HUES6 (cell line): ENCODE results near the gene AIMP1.
"Not testable (repeated sequence)": the region's sequence is repeated elsewhere in the genome, so short reads cannot be mapped to it uniquely, and the experiment has no call there.

Experiments
- H3K27ac ChIP-seq: 2 replicates; pipeline ENCODE4 v1.7.0; 2013; ENCODE audit warnings: low read depth, mild to moderate bottlenecking, low read length, inconsistent platforms
- H3K27me3 ChIP-seq: 2 replicates; pipeline ENCODE4 v1.6.1; 2013; ENCODE audit warnings: low read length; ENCODE audit not compliant: control insufficient read depth, insufficient read depth
- H3K36me3 ChIP-seq: 2 replicates; pipeline ENCODE4 v1.6.1; 2013; ENCODE audit warnings: low read length; ENCODE audit not compliant: control insufficient read depth, insufficient read depth
- H3K4me1 ChIP-seq: 2 replicates; pipeline ENCODE4 v1.6.1; 2013; ENCODE audit warnings: low read length; ENCODE audit not compliant: control insufficient read depth, insufficient read depth
- H3K4me3 ChIP-seq: 2 replicates; pipeline ENCODE4 v1.5.1; 2013; ENCODE audit warnings: low read depth, low read length
- H3K9ac ChIP-seq: one replicate; pipeline ENCODE4 v1.6.1; 2013; ENCODE audit warnings: mild to moderate bottlenecking, low read length
- H3K9me3 ChIP-seq: 2 replicates; pipeline ENCODE4 v1.6.1; 2013; ENCODE audit warnings: low read depth, low read length; ENCODE audit not compliant: control insufficient read depth, insufficient read depth

AIMP1 gene

DNA sequence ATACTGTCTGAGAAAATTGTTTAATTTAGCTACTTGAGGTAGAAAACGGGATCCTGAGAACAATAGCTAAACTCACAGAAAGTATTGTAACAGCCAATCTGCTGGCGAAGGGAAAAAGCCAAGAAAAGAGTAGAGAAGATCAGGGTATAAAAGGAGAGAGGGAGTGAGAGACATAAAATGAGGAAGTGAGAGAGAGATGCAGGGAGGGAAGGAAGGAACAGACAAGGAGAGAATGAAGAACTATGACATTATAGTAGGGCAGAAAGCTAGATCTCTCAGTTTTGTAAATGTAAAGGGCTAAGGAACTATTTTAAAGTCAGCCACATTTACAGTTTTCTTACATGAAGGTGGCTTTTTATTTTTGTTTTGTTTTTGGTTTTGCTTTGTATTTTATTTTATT, 53.9 kb downstream of the AIMP1 start:
- H3K9me3 ChIP-seq: no peaks in the 10 kb centered on the region
- no peak overlapping the region for H3K9ac ChIP-seq
- no peak overlapping the region for H3K4me3 ChIP-seq
- no peak overlapping the region for H3K27ac ChIP-seq
- H3K36me3 ChIP-seq: no peaks in the 10 kb centered on the region
- no peaks in the 10 kb centered on the region for H3K27me3 ChIP-seq
- H3K4me1 ChIP-seq: peaks cover 6% of the 10 kb centered on the region; the same call in 1 of the 2 replicates

DNA sequence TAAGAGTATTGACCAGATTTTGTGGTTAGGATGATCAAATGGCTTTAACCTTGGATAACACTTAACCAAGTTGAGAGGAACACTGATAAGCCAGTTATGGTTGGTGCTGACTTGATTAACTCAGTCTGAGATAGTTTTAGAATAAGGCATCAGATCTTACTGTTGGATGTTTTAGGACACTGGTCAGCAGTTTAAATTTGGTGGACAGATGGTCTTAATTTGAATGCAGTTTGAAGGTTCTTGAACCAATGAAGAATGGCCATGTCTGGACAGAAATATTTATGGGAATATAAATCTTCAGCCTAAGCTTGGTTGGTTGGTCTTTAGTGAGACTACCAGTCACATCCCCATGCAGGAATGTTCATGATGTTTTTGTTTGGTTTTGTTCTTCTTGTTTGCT, 54.8 kb downstream of the AIMP1 start:
- no peak overlapping the region for H3K4me3 ChIP-seq
- H3K4me1 ChIP-seq: peaks cover 6% of the 10 kb centered on the region; the same call in 1 of the 2 replicates
- no peaks in the 10 kb centered on the region for H3K36me3 ChIP-seq
- H3K27ac ChIP-seq: no peak overlapping the region
- no peak overlapping the region for H3K9ac ChIP-seq
- H3K9me3 ChIP-seq: no peaks in the 10 kb centered on the region
- no peaks in the 10 kb centered on the region for H3K27me3 ChIP-seq

DNA sequence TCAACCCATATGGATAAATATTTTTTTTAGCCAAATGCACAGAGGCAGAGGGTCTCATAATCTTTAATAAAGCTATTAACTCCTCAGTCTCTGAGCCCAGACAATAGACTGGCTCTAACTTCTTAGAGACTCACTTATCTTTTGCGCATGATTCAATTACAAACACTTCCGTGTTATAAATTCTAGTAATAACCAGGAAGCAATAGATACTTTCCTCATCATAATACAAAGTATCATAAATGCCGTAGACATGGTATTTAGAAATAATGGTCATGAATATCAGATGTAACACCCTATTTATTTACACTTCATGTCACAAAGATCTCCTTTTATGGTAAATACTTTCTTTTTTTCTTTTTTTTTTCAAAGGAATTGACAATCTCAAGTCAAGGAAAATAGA, 56.7 kb downstream of the AIMP1 start:
- 0 out of 2 replicates have a peak, but pooled peaks cover 6% of the 10 kb centered on the region for H3K4me1 ChIP-seq
- H3K9ac ChIP-seq: no peak overlapping the region
- no peak overlapping the region for H3K27ac ChIP-seq
- no peak overlapping the region for H3K4me3 ChIP-seq
- no peaks in the 10 kb centered on the region for H3K36me3 ChIP-seq
- H3K27me3 ChIP-seq: no peaks in the 10 kb centered on the region
- no peaks in the 10 kb centered on the region for H3K9me3 ChIP-seq

DNA sequence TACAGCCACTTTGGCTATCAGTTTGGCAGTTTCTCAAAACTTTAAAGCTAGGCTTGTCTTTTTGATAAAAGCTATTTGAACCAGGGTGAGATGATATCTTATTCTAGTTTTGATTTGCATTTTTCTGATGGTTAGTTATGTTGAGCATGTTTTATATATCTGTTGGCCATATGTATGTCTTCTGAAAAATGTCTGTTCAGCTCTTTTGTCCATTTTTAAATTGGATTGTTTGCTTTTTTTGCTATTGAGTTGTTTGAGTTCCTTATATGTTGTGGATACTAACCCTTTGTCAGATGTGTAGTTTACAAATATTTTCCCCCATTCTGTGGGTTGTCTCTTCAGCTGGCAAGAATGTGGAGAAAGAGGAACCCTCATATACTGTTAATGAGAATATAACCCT, 63.8 kb downstream of the AIMP1 start:
- Histone ChIP-seq H3K27ac (no peak overlapping the region), H3K4me1 (no peaks in the 10 kb centered on the region), H3K4me3 (no peak overlapping the region), H3K9me3 (no peaks in the 10 kb centered on the region), H3K27me3 (no peaks in the 10 kb centered on the region), H3K36me3 (no peaks in the 10 kb centered on the region), H3K9ac (no peak overlapping the region)

DNA sequence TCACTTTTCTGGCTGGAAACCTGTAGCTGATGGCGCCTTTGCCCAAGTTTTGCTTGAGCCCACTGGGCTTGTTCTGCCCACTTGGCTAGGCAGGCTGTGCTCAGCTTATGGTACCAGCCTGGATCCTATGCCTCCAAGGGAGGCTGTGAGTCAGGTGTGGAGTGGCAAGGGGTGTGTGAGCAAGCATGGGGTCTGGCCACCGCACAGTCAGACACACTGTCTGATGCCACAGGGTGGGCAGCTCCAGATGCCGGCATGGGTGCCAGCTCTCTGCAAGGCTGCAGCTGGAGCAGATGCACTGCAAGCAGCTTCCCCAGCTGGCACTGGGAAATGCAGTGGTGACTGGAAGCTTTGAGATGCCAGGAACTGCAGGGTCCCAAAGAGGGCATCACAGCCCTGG, 68.5 kb downstream of the AIMP1 start:
- no peak overlapping the region for H3K27ac ChIP-seq
- no peaks in the 10 kb centered on the region for H3K36me3 ChIP-seq
- H3K27me3 ChIP-seq: no peaks in the 10 kb centered on the region
- H3K9me3 ChIP-seq: no peaks in the 10 kb centered on the region; the same call in 1 of the 2 replicates
- H3K9ac ChIP-seq: no peak overlapping the region
- H3K4me3 ChIP-seq: no peak overlapping the region
- no peaks in the 10 kb centered on the region for H3K4me1 ChIP-seq

DNA sequence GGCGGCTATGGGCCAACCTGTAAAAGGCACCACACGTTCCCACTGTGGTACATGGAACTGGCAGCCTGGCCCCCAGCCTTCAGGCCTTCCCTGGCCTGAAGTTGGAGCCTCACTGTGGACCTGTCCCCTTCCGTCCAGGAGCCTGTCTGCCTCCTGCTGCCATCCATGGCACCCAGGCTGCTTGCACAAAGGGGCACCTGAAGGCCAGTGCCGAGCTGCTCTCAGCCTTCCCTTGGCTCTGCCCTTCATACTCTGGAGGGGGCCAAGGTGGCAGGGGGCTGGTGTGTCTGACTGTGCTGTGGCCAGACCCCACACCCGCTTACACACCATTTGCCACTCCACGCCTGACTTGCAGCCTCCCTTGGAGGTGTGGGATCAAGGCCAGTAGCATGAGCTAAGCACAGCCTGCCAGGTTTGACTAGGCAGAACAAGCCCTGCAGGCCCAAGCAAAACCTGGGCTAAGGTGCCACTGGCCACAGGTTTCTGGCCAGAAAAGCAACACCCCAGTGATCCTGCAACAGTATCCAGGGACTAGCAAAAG, 69.6 kb downstream of the AIMP1 start:
- Histone ChIP-seq H3K27ac (no peak overlapping the region), H3K4me1 (no peaks in the 10 kb centered on the region), H3K36me3 (no peaks in the 10 kb centered on the region), H3K4me3 (no peak overlapping the region), H3K9ac (no peak overlapping the region), H3K9me3 (no peaks in the 10 kb centered on the region; the same call in 1 of the 2 replicates), H3K27me3 (no peaks in the 10 kb centered on the region)

DNA sequence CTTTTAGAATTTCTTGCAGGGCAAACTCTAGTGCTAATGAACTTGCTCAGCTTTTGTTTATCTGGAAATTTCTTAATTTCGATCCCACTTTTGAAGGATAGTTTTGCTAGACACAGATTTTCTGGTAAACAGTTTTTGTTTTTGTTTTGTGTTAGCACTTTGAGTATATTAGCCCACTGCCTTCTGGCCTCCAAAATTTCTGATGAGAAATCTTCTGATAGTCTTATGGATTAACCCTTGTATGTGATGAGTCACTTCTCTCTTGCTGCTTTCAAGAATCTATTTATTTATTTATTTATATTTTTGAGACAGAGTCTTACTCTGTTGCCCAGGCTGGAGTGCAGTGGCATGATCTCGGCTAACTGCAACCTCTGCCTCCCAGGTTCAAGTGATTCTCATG, 79.2 kb downstream of the AIMP1 start:
- Histone ChIP-seq H3K27ac (no peak overlapping the region), H3K4me3 (no peak overlapping the region), H3K36me3 (no peaks in the 10 kb centered on the region), H3K9me3 (peaks cover 22% of the 10 kb centered on the region; the same call in 1 of the 2 replicates), H3K27me3 (no peaks in the 10 kb centered on the region), H3K4me1 (no peaks in the 10 kb centered on the region), H3K9ac (no peak overlapping the region)

DNA sequence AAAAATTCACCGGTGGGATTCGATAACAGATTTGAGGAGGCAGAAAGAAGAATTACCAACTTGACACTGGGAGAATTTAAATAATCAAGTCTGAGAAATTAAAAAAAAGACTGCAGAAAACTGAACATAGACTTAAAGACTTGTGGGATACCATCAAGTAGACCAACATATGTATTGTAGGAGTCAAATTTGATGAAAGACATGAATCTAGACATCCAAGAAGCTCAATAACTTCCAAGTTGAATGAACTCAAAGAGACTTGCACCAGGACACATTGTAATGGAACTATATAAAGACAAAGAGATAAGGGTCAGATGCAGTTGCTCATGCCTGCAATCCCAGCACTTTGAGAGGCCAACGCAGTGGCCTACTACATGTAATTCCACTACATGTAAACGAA, 82.5 kb downstream of the AIMP1 start:
- H3K9ac ChIP-seq, H3K4me3 ChIP-seq, H3K27me3 ChIP-seq, H3K27ac ChIP-seq, H3K36me3 ChIP-seq, H3K4me1 ChIP-seq: not testable (repeated sequence)
- peaks cover 25% of the 10 kb centered on the region; the same call in 1 of the 2 replicates for H3K9me3 ChIP-seq
